B cell (primary cell): Measurements from ENCODE around the gene SH2D3C. TPM values are rescaled to one million over a fixed set of nuclear protein-coding genes. Genes with fewer than 3 reads are reported as not detected.

Experiments used
- ATAC-seq: fragments of 200-7000 bp; cut with Tn5 transposase; one replicate; pipeline ENCODE4 v1.10.0; 2021; ENCODE audit warnings: low read depth, mild to moderate bottlenecking, moderate number of reproducible peaks, moderate library complexity
- CTCF ChIA-PET: fragments of 350-600 bp; sonication (Branson Sonifier 250); formaldehyde crosslinking; loops from one replicate; lab custom pipeline; 2021; ENCODE audit warnings: antibody characterized with exemption, inconsistent platforms; lab: Charles Lee
- POLR2A ChIA-PET: fragments of 350-600 bp; sonication (Branson Sonifier 250); formaldehyde crosslinking; loops from one replicate; lab custom pipeline; 2021; ENCODE audit warnings: antibody characterized with exemption; lab: Charles Lee
- DNase-seq: peaks from one replicate; pipeline ENCODE4 v3.0.0; 2013
- H2AFZ ChIP-seq: 2 replicates; pipeline ENCODE4 v1.6.1; 2012; ENCODE audit warnings: mild to moderate bottlenecking, low read depth, low read length; ENCODE audit not compliant: insufficient read depth, poor library complexity, severe bottlenecking
- H3K27ac ChIP-seq, 2 donors: 1 replicate in 1 of 2; 2 replicates in 1 of 2; pipeline ENCODE4 v1.5.1; 2012 to 2013; ENCODE audit warnings: low read length in 2 of 2, mild to moderate bottlenecking in 2 of 2, moderate library complexity in 1 of 2
- H3K27me3 ChIP-seq, 4 experiments: fragments of 200-600 bp in 1 of 4; sonication (generic) in 1 of 4; replicated peaks in 1 of 4; 1 replicate in 2 of 4; 2 replicates in 2 of 4; pipeline versions ENCODE4 v1.6.1 to v1.7.0; 2013 to 2016; ENCODE audit warnings: low read length in 3 of 4, mild to moderate bottlenecking in 2 of 4, mixed read lengths in 1 of 4, moderate library complexity in 1 of 4; ENCODE audit not compliant: insufficient read depth in 4 of 4, control insufficient read depth in 3 of 4; ENCODE audit errors: control extremely low read depth in 1 of 4
- H3K36me3 ChIP-seq, 2 experiments: replicated peaks in 1 of 2; 1 replicate in 1 of 2; 2 replicates in 1 of 2; pipeline versions ENCODE4 v1.6.1 to v1.7.1; 2013; ENCODE audit warnings: low read length in 1 of 2; ENCODE audit not compliant: insufficient read depth in 2 of 2, control insufficient read depth in 1 of 2; ENCODE audit errors: control extremely low read depth in 1 of 2, extremely low read depth in 1 of 2
- H3K4me1 ChIP-seq, 2 donors: fragments of 200-600 bp in 1 of 2; sonication (generic) in 1 of 2; 1 replicate in 1 of 2; 2 replicates in 1 of 2; pipeline versions ENCODE4 v1.5.1 to v1.6.1; 2013 to 2017; ENCODE audit warnings: low read length in 2 of 2; ENCODE audit not compliant: control insufficient read depth in 2 of 2, insufficient read depth in 2 of 2
- H3K4me2 ChIP-seq: replicated peaks from 2 replicates; pipeline ENCODE3; 2012; ENCODE audit warnings: mild to moderate bottlenecking, low read depth, low read length; ENCODE audit not compliant: poor library complexity, severe bottlenecking
- H3K4me3 ChIP-seq, 5 experiments: fragments of 200-600 bp in 1 of 5; sonication (generic) in 1 of 5; 1 replicate in 3 of 5; 2 replicates in 2 of 5; pipeline versions ENCODE4 v1.5.1 to v1.7.0; 2011 to 2016; ENCODE audit warnings: low read length in 4 of 5, mild to moderate bottlenecking in 4 of 5, low read depth in 2 of 5, control low read depth in 1 of 5, moderate library complexity in 1 of 5; ENCODE audit not compliant: insufficient read depth in 1 of 5; ENCODE audit errors: control extremely low read depth in 1 of 5, extremely low read depth in 1 of 5
- H3K79me2 ChIP-seq: fragments of 200-600 bp; sonication (generic); one replicate; pipeline ENCODE4 v1.6.0; 2016; ENCODE audit warnings: low read length; ENCODE audit not compliant: control insufficient read depth, insufficient read depth
- H3K9ac ChIP-seq: fragments of 200-600 bp; sonication (generic); 2 replicates; pipeline ENCODE4 v1.6.1; 2017; ENCODE audit warnings: mild to moderate bottlenecking, low read length, moderate library complexity
- H3K9me3 ChIP-seq, 3 donors: one replicate each; pipeline versions ENCODE4 v1.6.1 to v1.7.1; 2013; ENCODE audit warnings: low read length in 2 of 3; ENCODE audit not compliant: control insufficient read depth in 2 of 3, insufficient read depth in 1 of 3; ENCODE audit errors: control extremely low read depth in 1 of 3
- H4K20me1 ChIP-seq: 2 replicates; pipeline ENCODE4 v1.6.0; 2012; ENCODE audit warnings: mild to moderate bottlenecking, low read length; ENCODE audit not compliant: insufficient read depth, control insufficient read depth, poor library complexity, severe bottlenecking
- H3K27ac Mint-ChIP-seq: one replicate; pipeline ENCODE4 v1.8.0; 2021; ENCODE audit warnings: mixed read lengths
- H3K27me3 Mint-ChIP-seq: one replicate; pipeline ENCODE4 v1.8.0; 2021; ENCODE audit warnings: mixed read lengths
- H3K4me1 Mint-ChIP-seq: one replicate; pipeline ENCODE4 v1.8.0; 2021; ENCODE audit warnings: mixed read lengths
- H3K4me3 Mint-ChIP-seq: one replicate; pipeline ENCODE4 v1.8.0; 2021; ENCODE audit warnings: mixed read lengths
- H3K9me3 Mint-ChIP-seq: one replicate; pipeline ENCODE4 v1.8.0; 2022; ENCODE audit warnings: mixed read lengths; ENCODE audit not compliant: insufficient read depth
- CTCF ChIP-seq: fragments of 200-600 bp; IDR thresholded peaks from one replicate; pipeline ENCODE4 v1.8.0; 2022; ENCODE audit warnings: antibody characterized with exemption, mild to moderate bottlenecking
- EZH2 ChIP-seq: IDR thresholded peaks from 2 replicates; pipeline ENCODE4 v1.6.1; 2012; ENCODE audit warnings: borderline replicate concordance, low read depth, mild to moderate bottlenecking, moderate library complexity, low read length; ENCODE audit not compliant: insufficient read depth, poor library complexity, severe bottlenecking
- WGBS: methylation state at CpG from one replicate; pipeline ENCODE4 v1.1.5; 2013; ENCODE audit warnings: missing lambda C conversion rate; ENCODE audit not compliant: insufficient coverage; 5-methylcytosine and 5-hydroxymethylcytosine counted together
- intact Hi-C: fragments of 100-400 bp; cut with micrococcal nuclease; formaldehyde crosslinking; loops from one replicate; pipeline ENCODE4 v1.10.0; 2022
- polyA plus RNA-seq: library from polyadenylated mRNA; depleted of rRNA; stranded (reverse); fragments of >200 nt; gene quantifications from 2 replicates; pipeline ENCODE4 v1.2.3, GENCODE V29; 2012
- total RNA-seq, 2 donors: library from RNA; stranded (reverse); fragments of 120-200 nt in 1 of 2; gene quantifications; 1 replicate in 1 of 2; 2 replicates in 1 of 2; pipeline versions ENCODE4 v1.2.3 to v1.2.4, GENCODE V29; 2013 to 2022

Gene SH2D3C
- total and polyA plus RNA-seq, 2 donors (not counting 1 experiment from before 2014, with no cell fraction given), result 66.3 to 85.5 TPM

GRCh38 chr9:127756233-127756632 lies 22.2 kb downstream of the SH2D3C start:
- ChIA-PET POLR2A (interaction anchor here (0.7 kb wide), 2 partner anchors 12 to 23 kb away, joined by 3 to 9 read pairs; no protein-coding TSS in a partner anchor), CTCF (interaction anchor here (1.1 kb wide), 1 partner anchor 113 kb away, joined by 4 read pairs; no protein-coding TSS in a partner anchor)
- Histone ChIP-seq H3K27me3 (no peaks in the 10 kb centered on the region), H3K9me3 (no peaks in the 10 kb centered on the region), H3K4me3 (no peak overlapping the region), H3K4me2 (no peak overlapping the region), H3K4me1 (no peaks in the 10 kb centered on the region), H4K20me1 (peaks cover 95% of the 10 kb centered on the region), H2AFZ (no peak overlapping the region), H3K79me2 (peaks cover 89% of the 10 kb centered on the region), H3K36me3 (peaks cover 0 to 57% of the 10 kb centered on the region in 2 experiments), H3K27ac (no peak overlapping the region), H3K9ac (no peak overlapping the region)
- ATAC-seq (no peak), DNase-seq (no peak)
- Mint-ChIP-seq H3K4me3 (no peak overlapping the region), H3K9me3 (no peaks in the 10 kb centered on the region), H3K27me3 (no peaks in the 10 kb centered on the region), H3K4me1 (peaks cover 11% of the 10 kb centered on the region), H3K27ac (no peak overlapping the region)
- intact Hi-C loops, result no loop called here
- TF ChIP-seq EZH2 (no peak), CTCF (no peak)
- WGBS, result 100% methylated on average over 2 of the region's 3 CpGs

- TF ChIP-seq CTCF, result no peak
- no peak for TF ChIP-seq EZH2
- H3K9me3 ChIP-seq, result no peaks in the 10 kb centered on the region
- H3K4me3 ChIP-seq, result no peak overlapping the region
- H3K79me2 ChIP-seq, result peaks cover 88% of the 10 kb centered on the region
- H3K27me3 ChIP-seq, result no peaks in the 10 kb centered on the region
- peaks cover 2 to 57% of the 10 kb centered on the region in 2 experiments for H3K36me3 ChIP-seq
- Mint-ChIP-seq H3K27me3 (no peaks in the 10 kb centered on the region), H3K27ac (no peak overlapping the region), H3K4me1 (peaks cover 11% of the 10 kb centered on the region), H3K9me3 (no peaks in the 10 kb centered on the region), H3K4me3 (no peak overlapping the region)
- H3K4me2 ChIP-seq, result no peak overlapping the region
- H2AFZ ChIP-seq, result no peak overlapping the region
- DNase-seq (no peak), ATAC-seq (no peak)
- peaks cover 95% of the 10 kb centered on the region for H4K20me1 ChIP-seq
- POLR2A ChIA-PET, result no interaction called here
- intact Hi-C loops, result no loop called here
- H3K27ac ChIP-seq, result no peak overlapping the region
- CTCF ChIA-PET, result interaction anchor here (1.1 to 1.5 kb wide), 2 partner anchors 114 kb away, joined by 4 to 5 read pairs; no protein-coding TSS in a partner anchor
- WGBS, result 98% methylated on average over 56 of the region's 61 CpGs
- H3K4me1 ChIP-seq, result no peaks in the 10 kb centered on the region
- no peak overlapping the region for H3K9ac ChIP-seq
Measured at GRCh38 chr9:127755061-127756060, 23.1 kb downstream of the SH2D3C start.
